HG02973 (cell line): Measurements from ENCODE around the gene PADI3.
"Not testable (repeated sequence)": the region's sequence is repeated elsewhere in the genome, so short reads cannot be mapped to it uniquely, and the experiment has no call there.

ENCODE experiments used
- ATAC-seq: cut with Tn5 transposase; IDR thresholded peaks from one replicate; pipeline ENCODE4 v1.9.1; 2021; ENCODE audit warnings: moderate library complexity; ENCODE audit not compliant: unreplicated experiment

The PADI3 gene

DNA sequence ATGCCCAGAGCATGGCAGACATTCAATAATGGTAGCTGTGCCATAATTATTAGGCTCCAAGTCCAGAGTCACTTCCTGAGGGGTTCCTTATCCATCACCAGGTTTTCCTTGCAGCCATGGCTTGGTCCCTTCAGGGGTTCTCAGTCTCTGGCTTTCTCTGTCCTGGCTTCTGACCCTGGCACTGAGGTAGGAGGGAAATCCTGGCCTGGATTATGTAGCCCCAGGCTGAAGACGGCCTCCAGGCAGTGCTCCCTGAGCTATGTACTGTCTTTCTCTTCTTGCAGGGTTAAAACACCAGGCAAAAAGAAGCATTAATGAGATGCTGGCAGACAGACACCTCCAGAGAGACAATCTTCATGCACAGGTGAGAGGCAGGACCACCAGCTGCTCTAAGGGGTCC, 9.5 kb upstream of the PADI3 start:
- no peak for ATAC-seq

- not testable (repeated sequence) for ATAC-seq
Observed at GRCh38 chr1:17241011-17241779, 7.7 kb upstream of the PADI3 start.

GRCh38 chr1:17241780-17242074, 7.2 kb upstream of the PADI3 start:
- not testable (repeated sequence) for ATAC-seq

DNA sequence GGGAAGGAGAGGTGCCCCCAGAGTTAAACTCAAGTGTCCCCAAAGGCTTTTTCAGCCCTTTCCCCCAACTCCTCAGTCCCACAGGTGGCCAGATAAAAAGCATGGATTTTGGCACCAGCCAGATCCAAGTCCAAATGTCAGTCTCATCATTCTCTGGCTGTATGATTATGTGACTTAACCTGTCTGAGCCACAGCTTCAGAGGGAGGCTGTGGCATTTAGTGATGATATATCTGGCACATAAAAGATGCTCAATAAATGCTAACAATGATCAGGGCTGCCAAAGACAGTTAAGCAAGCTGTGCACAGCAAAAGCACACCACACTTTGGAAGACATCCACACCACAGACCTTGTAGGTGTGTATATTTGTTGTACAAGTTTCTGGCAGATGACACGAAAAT, 5.6 kb upstream of the PADI3 start:
- ATAC-seq = no peak

DNA sequence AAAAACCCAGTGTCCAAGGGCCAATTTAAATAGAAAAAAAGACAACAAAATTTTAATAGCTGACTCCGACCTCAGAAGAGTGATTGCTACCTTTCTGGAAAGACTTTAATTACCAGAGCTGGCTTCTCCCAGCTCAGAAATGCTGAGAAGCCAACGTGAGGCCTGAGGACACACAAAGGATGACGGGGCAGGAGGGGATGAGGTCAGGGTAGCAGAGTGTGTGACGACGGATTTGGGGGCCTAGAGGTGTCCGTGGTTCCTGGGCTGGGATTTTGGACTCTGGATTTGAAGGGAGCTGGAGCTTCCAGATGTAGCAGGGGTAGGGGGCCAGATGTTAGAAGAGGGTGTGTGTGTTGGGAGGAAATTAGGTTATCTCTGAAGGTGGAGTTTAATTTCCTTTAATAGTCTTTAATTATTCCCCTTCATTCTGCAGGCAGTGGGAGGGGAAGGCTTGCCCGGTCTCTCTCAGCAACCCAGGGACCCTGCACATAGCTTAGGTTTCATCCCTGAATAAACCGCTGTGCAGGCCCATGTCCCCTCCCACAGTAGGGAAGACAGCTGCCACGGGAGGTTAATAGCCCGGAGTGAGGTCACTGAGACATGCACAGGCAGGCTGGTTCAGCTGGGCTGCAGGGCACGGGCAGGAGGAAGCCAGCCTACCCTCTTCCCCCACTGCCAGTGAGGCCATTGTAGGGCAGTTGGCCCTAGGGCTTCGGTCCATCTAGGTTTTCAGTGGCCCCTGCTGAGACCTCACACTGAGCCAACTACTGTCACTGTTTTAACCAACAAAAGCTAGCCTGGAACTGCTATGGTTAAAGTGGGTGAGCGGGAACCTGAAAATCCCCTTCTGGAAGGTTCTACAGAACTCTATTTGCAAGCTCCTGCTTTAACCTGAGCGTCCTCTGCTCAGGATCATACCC, 3.8 kb upstream of the PADI3 start:
- no peak for ATAC-seq

GRCh38 chr1:17245816-17246325, 3.0 kb upstream of the PADI3 start:
- no peak for ATAC-seq

DNA sequence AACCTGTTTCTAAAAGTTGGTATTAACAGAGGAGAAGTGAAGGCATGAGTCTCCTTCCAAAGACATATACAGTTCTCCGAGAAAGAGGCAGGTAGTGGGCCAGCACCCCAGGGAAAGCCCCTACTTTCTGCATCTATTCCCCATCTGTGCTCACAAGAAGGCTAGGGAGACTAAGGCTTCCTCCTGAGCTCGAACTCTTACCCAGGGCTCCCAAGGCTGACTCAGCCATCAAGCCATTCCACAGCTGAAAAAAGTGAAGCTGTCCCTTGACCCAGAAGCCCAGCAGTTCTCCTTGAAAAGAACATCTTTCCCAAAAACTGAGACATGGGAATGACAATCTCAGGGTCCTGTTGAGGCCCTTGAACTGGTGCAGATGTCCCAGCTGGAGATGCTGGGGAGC, 1.9 kb upstream of the PADI3 start:
- no peak for ATAC-seq

- ATAC-seq = no peak
Observed at GRCh38 chr1:17250601-17251000, 1.7 kb downstream of the PADI3 start.

- no peak for ATAC-seq
Observed at GRCh38 chr1:17251246-17251645, 2.3 kb downstream of the PADI3 start.

DNA sequence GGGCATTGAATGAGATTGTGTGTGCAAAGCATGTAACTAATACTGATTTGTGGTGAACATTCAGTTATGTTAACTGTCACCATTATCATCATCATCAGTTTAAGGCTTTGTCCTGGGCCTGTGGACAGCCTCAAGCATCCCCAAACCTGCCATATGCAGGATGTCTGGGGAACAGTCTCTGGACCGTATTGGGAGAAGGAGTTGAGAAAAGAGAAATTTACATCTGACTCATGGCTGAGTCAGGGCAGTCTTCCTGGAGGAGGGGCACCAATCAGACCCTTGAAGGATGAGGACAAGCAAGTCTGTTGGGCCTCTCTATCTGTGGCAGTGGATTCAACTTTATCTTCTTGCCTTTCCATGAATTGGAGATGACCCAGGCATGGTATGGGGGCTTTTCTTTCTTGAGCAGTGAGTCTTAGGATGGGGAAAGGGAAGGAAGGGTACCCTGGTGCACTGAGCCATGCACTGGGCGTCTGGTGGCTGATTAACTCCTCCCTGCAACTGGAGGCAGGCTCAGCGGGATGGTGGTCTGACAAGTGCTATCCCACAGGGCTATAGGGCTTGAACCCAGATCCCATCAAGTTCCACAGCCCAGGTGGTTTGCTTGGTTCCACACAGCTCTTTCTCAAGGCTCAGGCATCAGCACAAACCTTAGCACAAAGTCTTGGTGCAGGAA, 2.9 kb downstream of the PADI3 start:
- no peak for ATAC-seq

GRCh38 chr1:17255336-17255735, 6.4 kb downstream of the PADI3 start:
- ATAC-seq = no peak

DNA sequence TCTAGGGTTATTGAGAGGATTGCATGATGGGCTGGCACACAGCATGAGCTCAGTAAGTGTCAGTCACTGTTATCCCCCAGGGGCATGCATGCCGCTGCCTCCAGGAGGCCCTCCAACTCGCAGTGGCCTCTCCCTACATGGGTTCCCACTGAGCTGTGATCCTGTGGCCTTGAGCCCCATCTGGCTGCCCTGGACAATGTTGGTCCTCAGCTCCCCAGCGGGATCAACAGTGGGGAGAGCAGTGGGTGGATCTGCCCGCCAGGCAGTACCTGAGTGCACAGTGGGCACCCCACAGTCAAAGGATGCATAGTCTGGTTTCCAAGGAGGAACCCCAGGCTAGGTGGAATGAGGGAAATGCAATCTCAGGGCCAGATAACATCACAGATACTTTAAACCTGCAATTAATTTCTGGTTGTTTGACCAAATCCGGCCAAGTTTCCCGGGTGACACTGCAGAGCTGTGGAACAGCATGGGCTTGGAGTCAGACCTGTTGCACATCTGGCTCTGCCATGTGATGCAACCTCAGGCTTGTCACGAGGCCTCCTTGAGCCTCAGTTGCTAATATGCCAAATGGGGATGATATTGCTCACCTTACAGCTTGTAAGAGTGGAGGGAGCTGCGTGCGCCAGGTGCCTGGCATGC, 9.3 kb downstream of the PADI3 start:
- no peak for ATAC-seq

- ATAC-seq = no peak
Observed at GRCh38 chr1:17258758-17259130, 9.8 kb downstream of the PADI3 start.

- ATAC-seq = no peak
Observed at GRCh38 chr1:17259233-17259873, 10.5 kb downstream of the PADI3 start.

GRCh38 chr1:17260264-17260663, 11.4 kb downstream of the PADI3 start:
- ATAC-seq = no peak

GRCh38 chr1:17260738-17261137, 11.8 kb downstream of the PADI3 start:
- ATAC-seq = no peak

GRCh38 chr1:17263936-17264335, 15.0 kb downstream of the PADI3 start:
- no peak for ATAC-seq

DNA sequence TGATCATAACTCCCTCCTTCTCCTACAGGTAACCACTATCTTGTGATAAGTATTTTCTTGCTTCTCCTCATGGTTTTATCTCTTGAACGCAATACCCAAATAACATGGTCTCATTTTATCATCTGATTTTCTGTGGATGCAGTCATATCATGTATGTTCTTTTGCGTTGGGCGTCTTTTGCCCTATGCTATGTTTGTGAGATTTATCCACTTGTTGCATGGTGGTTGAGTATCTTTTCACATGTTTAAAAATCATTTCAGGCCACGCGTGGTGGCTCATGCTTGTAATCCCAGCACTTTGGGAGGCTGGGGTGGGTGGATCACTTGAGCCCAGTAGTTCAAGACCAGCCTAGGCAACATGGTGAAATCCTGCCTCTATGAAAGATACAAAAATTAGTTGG, 15.6 kb downstream of the PADI3 start:
- ATAC-seq = no peak

DNA sequence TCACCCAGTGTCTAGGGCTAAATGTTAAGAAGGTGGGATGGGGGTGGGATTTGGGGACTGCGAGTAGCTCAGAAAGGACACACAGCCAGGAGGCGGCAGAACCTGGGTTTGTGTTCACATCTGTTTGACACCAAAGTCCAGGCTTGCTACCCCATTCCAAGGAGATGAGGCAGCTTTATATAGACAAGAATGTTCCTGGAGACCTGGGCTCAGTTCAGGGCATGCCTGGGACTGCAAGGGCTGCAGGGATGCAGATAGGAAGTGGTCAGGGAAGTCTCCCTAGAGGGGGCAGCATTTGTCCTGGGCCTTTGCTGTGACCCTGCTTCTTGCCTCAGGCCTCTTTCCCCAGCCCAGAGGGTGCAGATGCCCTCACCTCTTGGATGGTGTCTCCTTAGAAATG, 16.3 kb downstream of the PADI3 start:
- no peak for ATAC-seq

- ATAC-seq = no peak
Observed at GRCh38 chr1:17265950-17266349, 17.1 kb downstream of the PADI3 start.
